ENCODE measurements around the gene HDGFL2. TPM values are rescaled to one million over a fixed set of nuclear protein-coding genes. Genes with fewer than 3 reads are reported as not detected.
A peak's percentile ranks its signal among the peaks of the same experiment; 100 is the strongest.

Gene HDGFL2
- total RNA-seq, 1 experiment from 2014 or later, result 75.2 TPM

GRCh38 chr19:4436231-4436630, 35.9 kb upstream of the HDGFL2 start:
- H3K79me2 ChIP-seq (ENCODE audit: insufficient read depth, low read length), result peaks cover 38% of the 10 kb centered on the region
- H4K20me1 ChIP-seq (ENCODE audit: insufficient read depth), result no peaks in the 10 kb centered on the region
- peaks cover 36 to 55% of the 10 kb centered on the region in 2 experiments; a peak in 3 of 4 replicates for H3K36me3 ChIP-seq (ENCODE audit: control insufficient read depth in 1 of 2, insufficient read depth in 2 of 2, low read length in 2 of 2)
- no peak overlapping the region for H3K4me2 ChIP-seq (ENCODE audit: low read length)
- no peak overlapping the region for H3K9ac ChIP-seq (ENCODE audit: low read length)
- ChIA-PET CTCF (no interaction called here), POLR2A (no interaction called here), RAD21 (ENCODE audit: low non-redundant PET in 1 of 2, low total read pairs in 2 of 2, uncharacterized antibody in 2 of 2, unreplicated experiment in 2 of 2) (no interaction called here)
- TF ChIP-seq ATF3 (IDR thresholded peaks at IDR 0.05), result no peak
- TF ChIP-seq EZH2 (IDR thresholded peaks at IDR 0.05), result no peak
- TF ChIP-seq TCF7L2 (IDR thresholded peaks at IDR 0.05; ENCODE audit: borderline replicate concordance, extremely low read depth, insufficient read depth, insufficient read length), result no peak
- TF ChIP-seq YY1 (IDR thresholded peaks at IDR 0.05; ENCODE audit: extremely low read depth, insufficient replicate concordance, low read depth, low read length), result no peak
- no peak for TF ChIP-seq CBX3 (IDR thresholded peaks at IDR 0.05; ENCODE audit: low read depth)
- no peak for TF ChIP-seq ZFX (IDR thresholded peaks at IDR 0.05)
- TF ChIP-seq CEBPB (IDR thresholded peaks at IDR 0.05; ENCODE audit: low read depth), result no peak
- TF ChIP-seq ZNF274 (IDR thresholded peaks at IDR 0.05; ENCODE audit: low read depth, low read length), result no peak
- TF ChIP-seq SIN3A (IDR thresholded peaks at IDR 0.05; ENCODE audit: low read depth), result no peak
- TF ChIP-seq CTCF (IDR thresholded peaks at IDR 0.05 in 2 of 3, conservative IDR thresholded peaks at IDR 0.05 in 1 of 3; ENCODE audit: borderline replicate concordance in 1 of 3, insufficient read depth in 1 of 3, low read depth in 2 of 3, low read length in 2 of 3), result no peak
- TF ChIP-seq REST (IDR thresholded peaks at IDR 0.05; ENCODE audit: low read depth), result no peak
- no peak for TF ChIP-seq RAD21 (IDR thresholded peaks at IDR 0.05; ENCODE audit: low read depth)
- no peak for TF ChIP-seq MAX (IDR thresholded peaks at IDR 0.05)
- TF ChIP-seq EZH2phosphoT487 (IDR thresholded peaks at IDR 0.05; ENCODE audit: borderline replicate concordance), result no peak
- TF ChIP-seq ZBTB33 (IDR thresholded peaks at IDR 0.05; ENCODE audit: extremely low read depth, insufficient replicate concordance, low read length), result no peak
- no peak for TF ChIP-seq POLR2AphosphoS5 (IDR thresholded peaks at IDR 0.05; ENCODE audit: low read depth, low read length)
- no peak for TF ChIP-seq SP1 (IDR thresholded peaks at IDR 0.05; ENCODE audit: low read depth)
- TF ChIP-seq POLR2A (IDR thresholded peaks at IDR 0.05; ENCODE audit: borderline replicate concordance, extremely low read depth, insufficient read depth, insufficient read length), result no peak
- no peak for TF ChIP-seq FOSL1 (IDR thresholded peaks at IDR 0.05; ENCODE audit: low read depth)
- no peak for TF ChIP-seq EGR1 (IDR thresholded peaks at IDR 0.05; ENCODE audit: low read depth)
- H3K27ac ChIP-seq (ENCODE audit: low read depth, low read length), result no peak overlapping the region
- BruUV-seq (replicated peaks), result no TSS peak
- no peaks in the 10 kb centered on the region for H3K9me2 ChIP-seq (ENCODE audit: insufficient read depth)
- H3K4me1 ChIP-seq (ENCODE audit: control insufficient read depth in 1 of 2, insufficient read depth in 2 of 2, low read length in 2 of 2), result no peaks in the 10 kb centered on the region
- no peaks in the 10 kb centered on the region for H3K9me3 ChIP-seq (ENCODE audit: control insufficient read depth in 1 of 2, insufficient read depth in 1 of 2, low read depth in 1 of 2, low read length in 2 of 2)
- peak; percentile 24; the same call in 1 of the 2 replicates for ATAC-seq
- no peak for DNase-seq (ENCODE audit: low read depth, low spot score)
- no peaks in the 10 kb centered on the region for H3K27me3 ChIP-seq (ENCODE audit: insufficient read depth, low read length)
- H2AFZ ChIP-seq (ENCODE audit: low read depth, low read length, poor library complexity, severe bottlenecking), result no peak overlapping the region
- H3K4me3 ChIP-seq (replicated peaks in 1 of 2; ENCODE audit: low read depth in 1 of 2, low read length in 2 of 2), result no peak overlapping the region
- intact Hi-C loops (cut with micrococcal nuclease), result no loop called here
